GM21515 (cell line): ENCODE data around the gene ACP4.
"Not testable (repeated sequence)": the region's sequence is repeated elsewhere in the genome, so short reads cannot be mapped to it uniquely, and the experiment has no call there.

Source experiments
- ATAC-seq: cut with Tn5 transposase; IDR thresholded peaks from one replicate; pipeline ENCODE4 v1.9.1; 2021; ENCODE audit not compliant: unreplicated experiment

The ACP4 gene

DNA sequence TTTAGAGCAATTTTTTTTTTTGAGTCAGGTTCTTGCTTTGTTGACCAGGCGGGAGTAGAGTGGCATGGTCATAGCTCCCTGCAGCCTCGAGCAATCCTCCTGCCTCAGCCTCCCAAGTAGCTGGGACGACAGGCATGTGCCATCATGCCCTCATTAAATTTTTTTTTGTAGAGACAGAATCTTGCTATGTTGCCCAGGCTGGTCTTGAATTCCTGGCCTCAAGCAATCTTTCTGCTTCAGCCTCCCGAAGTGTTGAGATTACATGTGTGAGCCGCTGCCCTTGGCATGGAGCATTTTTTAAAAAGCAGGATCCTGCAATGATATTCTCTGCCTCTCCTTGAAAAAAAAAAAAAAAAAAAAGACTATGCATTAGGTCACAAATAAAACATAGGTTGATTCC lies 14.1 kb upstream of the ACP4 start:
- no peak for ATAC-seq

DNA sequence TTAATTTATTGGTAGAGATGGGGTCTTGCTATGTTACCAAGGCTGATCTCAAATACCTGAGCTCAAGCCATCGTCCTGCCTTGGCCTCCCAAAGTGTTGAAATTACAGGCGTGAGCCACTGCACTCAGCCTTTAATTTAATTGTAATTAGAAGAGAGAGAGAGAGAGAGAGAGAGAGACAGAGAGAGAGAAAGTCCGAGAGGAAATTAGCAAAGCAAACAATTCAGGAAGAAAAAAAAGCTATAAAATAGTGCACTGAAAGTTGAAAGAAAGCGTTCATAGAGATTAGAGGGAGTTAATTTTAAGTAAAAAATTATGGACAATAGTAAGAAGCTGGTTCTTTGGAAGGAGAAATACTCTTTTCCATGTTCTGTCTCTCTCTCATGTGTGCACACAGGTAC lies 13.0 kb upstream of the ACP4 start:
- no peak for ATAC-seq

DNA sequence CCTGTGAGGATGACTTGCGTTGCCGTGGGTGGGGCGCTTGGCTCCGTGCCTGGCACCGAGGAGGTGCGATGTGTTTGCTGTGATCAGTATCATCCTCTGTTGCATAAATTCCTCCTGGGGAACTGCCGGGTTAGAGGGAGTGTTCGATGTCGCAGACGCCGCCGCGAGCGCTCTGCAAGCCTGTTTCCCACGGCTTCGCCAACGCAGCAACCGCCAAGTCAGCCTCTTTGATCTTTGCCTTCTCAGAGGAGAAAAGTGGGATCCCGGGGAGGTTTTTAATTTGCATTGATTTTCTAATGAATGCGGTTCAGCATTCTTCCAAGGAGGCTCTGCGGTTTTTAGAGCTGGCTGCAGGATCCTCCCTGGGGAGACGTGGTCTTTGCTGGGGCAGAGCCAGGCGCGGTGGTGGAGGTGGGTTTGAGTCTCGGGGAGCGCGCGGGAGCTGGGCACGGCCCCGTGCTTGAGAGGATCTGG lies 12.3 kb upstream of the ACP4 start:
- no peak for ATAC-seq

DNA sequence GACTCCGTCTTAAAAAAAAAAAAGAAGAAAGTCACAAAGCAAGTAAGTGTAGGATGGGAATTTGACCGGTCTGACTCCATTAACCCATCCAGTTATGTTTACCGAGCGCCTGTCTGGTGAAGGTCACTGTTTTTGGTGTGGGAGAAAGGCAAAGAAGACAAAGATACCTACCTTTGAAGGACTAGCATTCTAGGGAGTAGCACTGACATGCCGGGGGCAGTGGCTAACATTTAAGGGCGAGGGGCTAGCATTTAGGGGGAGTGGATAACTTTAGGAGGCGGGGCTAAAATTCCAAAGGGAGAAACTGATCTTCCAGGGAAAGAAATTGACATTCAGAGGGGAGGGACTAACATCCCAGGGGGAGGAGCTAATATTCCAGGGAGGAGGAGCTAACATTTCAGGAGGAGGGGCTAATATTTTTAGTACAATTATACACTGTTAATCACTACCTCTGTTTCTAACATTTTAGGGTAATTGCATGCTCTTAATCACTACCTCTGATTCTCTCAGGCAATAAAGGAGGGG lies 11.2 kb upstream of the ACP4 start:
- ATAC-seq, result no peak

DNA sequence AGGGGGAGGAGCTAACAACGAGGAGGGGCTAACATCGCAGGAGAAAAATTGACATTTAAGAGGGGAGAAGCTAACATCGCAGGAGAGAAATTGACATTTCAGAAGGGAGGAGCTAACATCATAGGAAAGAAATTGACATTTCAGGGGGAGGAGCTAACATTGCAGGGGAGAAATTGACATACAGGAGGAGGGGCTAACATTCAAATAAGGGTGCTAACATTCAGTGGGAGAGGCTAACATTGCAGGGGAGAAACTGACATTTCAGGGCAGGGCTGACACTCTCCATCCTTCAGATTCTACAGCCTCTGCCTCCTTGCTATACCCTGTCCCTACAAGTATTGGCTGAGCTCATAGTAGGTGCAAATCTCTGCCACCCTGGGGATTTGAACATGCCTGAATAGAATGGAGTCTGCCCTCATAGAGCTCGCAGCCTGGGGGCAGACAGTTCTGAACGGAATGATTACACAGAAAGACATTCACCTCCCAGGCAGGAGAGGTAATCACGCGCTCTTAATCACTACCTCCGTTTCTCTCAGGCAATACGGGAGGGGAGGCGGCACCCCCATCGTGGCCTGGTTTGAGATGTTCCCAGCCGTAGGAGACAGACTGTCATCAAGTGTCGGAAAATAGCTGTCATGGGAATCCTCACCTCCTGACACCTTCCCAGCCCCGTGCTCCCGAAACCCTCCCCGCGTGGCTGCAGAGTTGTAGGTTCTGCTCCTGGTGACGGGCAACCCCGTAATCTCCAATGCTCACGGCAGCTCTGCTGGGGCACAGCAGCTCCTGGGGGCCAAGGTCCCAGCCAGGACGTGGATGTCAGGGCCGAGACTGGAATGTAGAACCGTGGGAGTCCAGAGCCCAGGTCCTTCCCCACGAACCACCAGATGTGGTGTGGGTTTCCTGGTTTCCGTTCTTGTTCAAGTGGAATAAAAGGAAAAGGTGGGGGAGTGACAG lies 10.4 kb upstream of the ACP4 start:
- ATAC-seq, result no peak

DNA sequence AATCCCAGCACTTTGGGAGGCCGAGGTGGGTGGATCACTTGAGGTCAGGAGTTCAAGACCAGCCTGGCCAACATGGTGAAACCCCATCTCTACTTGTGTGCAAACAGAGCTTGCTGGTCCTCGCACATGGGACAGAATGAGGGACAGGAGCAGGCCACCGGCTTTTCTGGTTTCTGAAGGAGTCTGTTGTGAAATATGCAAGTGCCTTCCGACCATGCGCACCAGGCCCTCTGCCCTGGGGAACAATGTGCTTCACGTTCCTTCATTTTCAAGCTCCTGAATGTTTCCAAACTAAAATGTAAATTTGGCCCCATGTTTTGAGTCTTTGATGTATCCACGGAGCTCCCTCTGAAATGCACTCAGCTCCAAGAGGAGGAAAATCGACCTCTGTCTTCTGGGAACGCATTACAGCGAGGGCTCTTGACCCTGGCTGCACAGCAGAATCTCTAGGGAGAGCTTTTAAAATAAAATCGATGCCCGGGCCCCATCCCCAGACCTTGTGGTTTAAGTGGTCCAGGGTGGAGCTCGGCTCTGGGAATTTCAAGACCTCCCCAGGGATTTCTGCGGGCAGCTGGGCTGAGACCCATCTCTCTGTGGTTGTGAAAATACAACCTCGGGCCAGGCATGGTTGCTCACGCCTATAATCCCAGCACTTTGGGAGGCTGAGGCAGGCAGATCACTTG lies 9.3 kb upstream of the ACP4 start:
- ATAC-seq, result no peak

DNA sequence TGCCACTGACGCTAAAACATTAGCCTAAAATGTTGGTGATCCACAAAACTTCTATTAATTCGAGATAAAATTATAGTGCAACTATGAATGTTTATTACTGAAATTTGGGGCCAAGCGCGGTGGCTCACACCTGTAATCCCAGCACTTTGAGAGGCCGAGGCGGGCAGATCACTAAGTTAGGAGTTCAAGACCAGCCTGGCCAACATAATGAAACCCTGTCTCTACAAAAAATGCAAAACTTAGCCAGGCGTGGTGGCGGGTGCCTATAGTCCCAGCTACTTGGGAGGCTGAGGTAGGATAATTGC lies 6.4 kb upstream of the ACP4 start:
- ATAC-seq, result not testable (repeated sequence)

DNA sequence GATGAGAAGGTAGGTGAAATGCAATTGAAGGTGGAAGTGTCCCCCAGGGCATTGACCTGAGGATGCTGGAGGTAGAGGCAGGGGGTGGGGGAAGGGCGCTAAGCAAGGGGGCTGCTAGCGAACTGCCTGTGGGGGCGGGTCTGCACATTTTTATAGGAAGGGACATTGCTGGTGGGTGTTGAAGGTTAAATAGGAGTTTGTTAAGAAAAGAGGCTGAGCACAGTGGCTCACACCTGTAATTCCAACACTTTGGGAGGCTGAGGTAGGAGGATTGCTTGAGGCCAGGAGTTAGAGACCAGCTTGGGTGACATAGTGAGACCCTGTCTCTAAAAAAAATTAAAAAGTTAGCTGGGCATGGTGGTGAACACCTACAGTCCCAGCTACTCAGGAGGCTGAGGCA lies 5.5 kb upstream of the ACP4 start:
- no peak for ATAC-seq

DNA sequence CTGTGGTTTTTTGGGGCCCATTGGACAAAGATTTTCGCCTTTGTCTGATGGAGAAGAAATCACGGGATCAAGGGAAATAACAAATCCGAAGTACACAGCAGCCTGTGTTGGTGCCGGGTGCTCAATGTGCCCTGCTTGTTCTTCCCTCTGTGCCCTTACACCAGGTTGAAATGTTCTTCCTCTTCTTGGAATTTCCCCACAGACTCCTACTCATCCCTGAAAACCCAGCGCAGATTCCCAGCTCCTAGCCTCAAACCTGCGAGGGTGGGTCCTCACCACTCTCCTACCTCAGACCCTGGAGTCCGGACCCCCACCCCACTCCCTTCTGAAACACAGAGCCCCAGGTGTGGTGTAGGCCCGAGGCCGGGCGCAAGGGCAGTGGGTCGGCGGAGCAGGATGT lies 4.9 kb upstream of the ACP4 start:
- no peak for ATAC-seq

DNA sequence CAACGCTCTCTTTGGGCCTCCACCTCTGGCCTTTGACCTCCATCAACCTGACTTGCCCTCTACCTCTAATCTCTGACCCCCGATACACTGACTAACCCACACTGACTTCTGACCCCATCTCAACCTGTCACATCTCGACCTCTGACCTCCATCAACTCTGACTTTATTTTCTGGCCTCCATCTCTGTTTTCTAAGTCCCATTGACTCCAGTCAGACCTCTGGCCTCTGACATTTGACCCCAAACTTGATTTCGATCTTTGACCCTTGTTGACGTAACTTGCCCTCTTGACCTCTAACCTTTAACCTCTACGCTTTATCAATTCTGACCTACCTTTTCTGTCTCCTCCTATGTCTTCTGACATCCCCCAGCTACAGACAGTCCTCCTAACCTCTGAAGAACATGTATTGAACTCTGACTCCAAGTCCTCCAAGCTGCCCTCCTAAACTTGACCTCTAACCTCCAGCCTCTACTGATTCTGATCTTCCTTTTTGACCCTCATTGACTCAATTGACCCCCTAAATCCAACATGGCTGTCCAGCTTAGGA lies 780 bp downstream of the ACP4 start:
- ATAC-seq, result no peak

DNA sequence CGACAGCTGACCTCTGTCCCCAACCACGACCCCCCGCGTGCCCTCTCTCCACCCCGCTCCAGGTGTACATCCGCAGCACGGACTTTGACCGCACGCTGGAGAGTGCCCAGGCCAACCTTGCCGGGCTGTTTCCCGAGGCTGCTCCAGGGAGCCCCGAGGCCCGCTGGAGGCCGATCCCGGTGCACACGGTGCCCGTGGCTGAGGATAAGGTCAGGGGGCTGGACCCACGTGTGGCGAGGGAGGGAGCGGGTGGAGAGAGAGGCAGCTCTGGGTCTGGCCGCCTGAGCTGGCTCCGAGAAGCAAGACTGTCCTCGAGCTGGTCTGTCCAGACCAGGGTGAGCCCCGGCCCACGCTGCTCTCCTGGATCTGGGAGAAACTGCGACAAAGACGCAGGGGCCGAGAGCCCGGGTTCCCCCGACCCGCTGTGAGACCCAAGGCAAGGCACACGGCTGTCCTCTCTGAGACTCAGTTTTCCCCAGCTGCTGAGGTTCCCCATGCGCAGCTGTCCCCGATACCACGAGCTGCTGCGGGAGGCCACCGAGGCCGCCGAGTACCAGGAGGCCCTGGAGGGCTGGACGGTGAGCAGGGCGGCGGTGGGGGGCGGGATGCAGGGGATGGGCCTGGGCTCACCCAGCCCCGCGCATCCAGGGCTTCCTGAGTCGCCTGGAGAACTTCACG lies 1.5 kb downstream of the ACP4 start:
- no peak for ATAC-seq

DNA sequence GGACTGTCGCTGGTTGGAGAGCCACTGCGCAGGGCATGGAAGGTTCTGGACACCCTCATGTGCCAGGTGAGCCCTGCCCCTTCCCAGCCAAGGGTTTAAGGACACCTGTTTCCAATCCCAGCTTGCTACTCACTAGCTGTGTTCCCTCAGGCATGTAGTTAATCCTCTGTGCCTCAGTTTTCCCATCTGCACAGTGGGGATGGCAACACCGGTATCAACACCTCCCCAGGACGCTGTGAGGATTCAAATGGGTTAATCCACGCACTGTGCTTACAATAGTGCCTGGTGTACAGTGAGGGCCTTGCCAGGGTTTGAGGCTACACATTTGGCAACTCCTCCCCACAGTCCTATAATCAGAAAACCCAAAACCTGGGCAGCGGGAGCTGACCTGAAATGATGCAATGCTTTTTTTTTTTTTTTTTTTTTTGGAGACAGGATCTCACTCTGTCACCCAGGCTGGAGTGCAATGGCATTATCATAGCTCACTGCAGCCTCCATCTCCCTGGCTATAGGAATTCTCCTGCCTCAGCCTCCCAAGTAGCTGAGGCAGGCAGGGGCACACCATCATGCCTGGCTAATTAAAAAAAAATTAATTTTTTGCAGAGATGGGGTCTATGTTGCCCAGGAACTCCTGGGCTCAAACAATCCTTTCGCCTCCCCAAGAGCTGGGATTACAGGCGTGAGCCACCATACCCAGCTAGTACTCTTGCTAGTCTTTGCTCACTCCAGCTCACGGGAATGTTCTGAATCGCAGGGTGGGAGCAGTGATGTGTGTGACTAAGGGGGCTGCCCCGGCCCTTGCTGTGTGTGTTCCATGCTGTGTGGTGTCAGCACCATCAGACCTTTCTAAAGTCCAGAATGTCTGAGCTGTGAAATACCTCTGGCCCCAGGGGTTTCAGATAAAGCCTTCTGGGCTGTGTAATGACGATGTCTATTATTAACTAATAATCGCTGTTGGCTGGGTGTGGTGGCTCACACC lies 2.3 kb downstream of the ACP4 start:
- no peak for ATAC-seq

DNA sequence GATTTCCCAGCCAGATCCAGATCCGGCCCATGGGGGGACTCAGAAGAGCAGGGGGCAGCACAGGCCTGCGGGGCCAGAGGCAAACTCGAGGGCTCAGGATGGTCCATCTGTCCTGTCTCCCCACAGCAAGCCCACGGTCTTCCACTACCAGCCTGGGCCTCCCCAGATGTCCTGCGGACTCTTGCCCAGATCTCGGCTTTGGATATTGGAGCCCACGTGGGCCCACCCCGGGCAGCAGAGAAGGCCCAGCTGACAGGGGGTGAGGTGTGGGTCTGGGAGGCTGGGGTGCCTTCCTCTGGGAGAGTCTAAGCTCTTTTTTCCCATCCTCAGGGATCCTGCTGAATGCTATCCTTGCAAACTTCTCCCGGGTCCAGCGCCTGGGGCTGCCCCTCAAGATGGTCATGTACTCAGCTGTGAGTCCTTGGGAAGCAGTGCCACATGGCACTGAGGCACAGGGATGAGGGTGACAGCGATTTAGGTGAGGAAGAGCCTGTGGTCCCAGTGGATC lies 3.4 kb downstream of the ACP4 start:
- ATAC-seq, result no peak

DNA sequence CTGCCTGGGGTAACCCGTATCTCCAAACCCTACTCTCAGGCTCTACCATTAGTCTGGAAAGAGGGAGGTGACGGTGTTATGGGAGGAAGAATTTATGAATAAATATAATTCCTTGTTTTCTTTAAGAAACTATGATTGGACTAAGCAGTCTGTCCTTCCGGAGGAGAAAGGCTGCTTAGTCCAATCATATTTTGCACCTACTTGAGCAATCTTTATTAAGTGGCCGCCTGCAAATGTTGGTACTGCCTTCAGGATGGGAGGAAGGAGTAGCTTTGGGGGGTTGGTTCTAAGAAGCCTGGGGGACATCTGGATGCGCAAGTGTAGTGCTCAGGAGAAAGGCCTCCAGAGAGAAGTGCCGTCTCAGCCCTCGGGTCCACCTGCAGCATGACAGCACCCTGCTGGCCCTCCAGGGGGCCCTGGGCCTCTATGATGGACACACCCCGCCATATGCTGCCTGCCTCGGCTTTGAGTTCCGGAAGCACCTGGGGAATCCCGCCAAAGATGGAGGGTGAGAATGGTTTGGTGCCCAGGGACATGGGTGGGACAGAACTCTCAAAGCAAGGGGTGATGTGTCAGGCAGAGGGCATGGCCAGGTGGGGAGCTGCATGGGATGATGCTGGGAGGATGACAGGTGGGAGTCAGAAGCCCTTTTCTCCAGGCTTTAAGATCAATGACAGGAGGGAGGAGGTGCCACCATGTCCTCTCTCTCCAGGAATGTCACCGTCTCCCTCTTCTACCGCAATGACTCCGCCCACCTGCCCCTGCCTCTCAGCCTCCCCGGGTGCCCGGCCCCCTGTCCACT lies 4.1 kb downstream of the ACP4 start:
- ATAC-seq, result no peak

DNA sequence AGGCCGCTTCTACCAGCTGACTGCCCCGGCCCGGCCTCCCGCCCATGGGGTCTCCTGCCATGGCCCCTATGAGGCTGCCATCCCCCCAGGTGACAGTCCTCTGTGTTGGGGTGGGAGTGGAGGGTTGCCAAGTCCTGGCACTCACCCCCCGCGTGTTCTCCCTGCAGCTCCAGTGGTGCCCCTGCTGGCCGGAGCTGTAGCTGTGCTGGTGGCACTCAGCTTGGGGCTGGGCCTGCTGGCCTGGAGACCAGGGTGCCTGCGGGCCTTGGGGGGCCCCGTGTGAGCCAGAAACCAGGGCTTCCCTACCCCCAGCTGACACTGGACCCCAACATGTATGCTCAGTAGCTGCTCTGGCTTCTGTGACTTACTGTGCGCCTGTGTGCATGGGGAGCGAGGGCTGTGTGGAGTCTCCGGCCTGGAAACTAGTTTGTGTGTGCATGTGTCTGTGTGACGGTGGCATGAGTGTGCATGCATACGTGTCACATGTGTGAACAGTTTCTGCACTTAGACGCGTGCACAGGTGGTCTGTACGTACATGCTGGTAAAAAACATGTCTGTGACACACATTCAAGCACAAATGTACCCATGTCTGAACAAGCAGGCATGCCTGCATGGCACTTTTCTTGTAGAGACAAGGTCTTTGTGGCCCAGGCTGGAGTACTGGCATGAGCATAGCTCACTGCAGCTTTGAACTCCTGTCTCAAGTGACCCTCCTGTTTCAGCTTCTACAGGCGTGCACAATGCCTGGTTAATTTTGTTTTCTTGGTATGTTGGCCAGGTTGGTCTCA lies 4.9 kb downstream of the ACP4 start:
- no peak for ATAC-seq

DNA sequence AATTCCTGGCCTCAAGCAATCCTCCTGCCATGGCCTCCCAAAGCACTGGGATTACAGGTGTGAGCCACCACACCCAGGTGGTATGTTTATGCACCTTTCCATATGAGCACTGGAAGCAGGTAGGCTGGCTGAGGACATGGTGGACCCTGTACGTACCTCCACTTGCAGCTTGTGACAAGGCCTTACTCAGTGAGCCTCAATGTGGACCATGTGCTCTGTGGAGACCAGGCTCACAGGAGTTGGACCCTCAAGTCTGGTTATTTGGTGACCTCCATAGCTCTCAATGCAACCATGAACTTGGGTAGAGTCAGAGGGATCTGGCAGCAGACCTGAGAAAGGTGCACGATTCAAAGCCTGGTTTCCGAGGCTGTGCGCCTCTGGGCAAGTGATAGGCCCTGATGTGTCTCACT lies 5.5 kb downstream of the ACP4 start:
- no peak for ATAC-seq

DNA sequence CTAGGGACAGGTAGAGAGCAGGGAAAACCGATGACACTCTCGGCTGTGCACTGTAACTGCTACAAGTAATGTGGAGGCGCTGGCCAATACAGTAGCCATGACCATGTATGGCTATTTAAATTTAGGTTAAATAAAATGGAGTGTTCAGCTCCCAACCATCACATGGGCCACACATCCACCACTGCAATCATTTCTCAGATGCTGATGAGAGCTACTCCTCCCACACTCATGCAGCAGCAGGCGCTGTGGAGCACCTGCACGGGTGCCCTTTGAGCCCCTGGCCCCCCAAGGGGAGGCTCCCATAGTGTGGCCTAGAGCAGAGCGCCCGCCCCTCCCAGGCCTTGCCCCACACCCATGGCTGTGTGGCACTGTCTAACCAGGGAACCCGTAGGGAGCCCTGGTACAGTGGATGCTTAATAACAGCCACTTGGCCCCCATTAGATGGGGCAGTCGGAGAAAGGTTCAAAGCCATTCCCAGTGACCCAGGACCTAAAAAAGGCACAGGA lies 6.0 kb downstream of the ACP4 start:
- no peak for ATAC-seq
